GM19397 (cell line): ENCODE results near the gene PARG.
A peak's percentile ranks its signal among the peaks of the same experiment; 100 is the strongest.
"Not testable (repeated sequence)": the region's sequence is repeated elsewhere in the genome, so short reads cannot be mapped to it uniquely, and the experiment has no call there.

Source experiments
- ATAC-seq: cut with Tn5 transposase; IDR thresholded peaks from one replicate; pipeline ENCODE4 v1.9.1; 2021; ENCODE audit warnings: mild to moderate bottlenecking, moderate library complexity; ENCODE audit not compliant: unreplicated experiment

PARG gene

DNA sequence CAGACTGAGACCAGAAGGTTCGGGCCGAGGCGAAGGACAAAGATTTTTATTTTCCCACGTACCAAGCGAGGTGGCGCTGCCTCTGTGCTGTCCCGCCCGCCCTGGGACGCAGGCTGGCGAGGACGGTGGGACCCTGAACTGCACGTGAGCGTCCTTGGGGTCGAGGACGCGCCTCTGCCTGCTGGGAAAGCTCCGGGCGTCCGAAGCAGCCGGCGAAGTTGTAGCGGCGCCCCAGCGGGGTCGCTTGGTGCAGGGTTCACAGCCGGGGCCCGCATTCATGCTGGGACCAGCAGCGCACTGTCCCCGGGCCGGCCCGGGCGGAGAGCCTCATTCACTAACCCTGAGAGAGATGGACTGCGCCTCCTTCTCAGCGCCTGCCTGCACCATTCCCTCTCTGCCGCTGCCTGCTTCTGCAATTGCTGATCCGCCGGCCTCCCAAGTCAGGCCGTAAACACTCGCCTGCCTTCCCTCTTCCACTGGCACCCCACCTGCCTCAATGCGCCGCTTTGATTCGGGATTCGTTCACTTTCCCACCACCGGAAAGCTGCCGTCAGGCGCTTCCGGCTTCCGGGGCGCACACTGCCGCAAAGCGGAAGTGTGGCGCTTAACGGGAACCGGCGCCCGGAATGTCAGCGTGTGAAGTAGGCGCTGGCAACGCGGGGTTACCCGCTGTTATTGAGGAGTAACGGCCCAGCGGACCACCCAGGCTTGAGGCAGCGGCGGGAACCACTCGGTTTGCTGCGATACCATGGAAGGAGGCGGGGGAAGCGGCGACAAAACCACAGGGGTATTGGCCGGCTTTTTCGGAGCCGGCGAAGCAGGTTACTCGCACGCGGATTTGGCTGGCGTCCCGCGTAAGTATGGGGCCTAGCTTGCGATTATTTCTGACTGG, at the start of gene PARG, which contains the start of gene TIMM23B:
Gene PARG, minus strand, starts transcription at position 581 of the 892 bp plus-strand sequence. Its CDS starts 302 bp downstream, at position 279.
Gene TIMM23B, plus strand, starts transcription at position 607 of the 892 bp plus-strand sequence. Its CDS starts 142 bp downstream, at position 749.
- ATAC-seq, result peak; percentile 73

DNA sequence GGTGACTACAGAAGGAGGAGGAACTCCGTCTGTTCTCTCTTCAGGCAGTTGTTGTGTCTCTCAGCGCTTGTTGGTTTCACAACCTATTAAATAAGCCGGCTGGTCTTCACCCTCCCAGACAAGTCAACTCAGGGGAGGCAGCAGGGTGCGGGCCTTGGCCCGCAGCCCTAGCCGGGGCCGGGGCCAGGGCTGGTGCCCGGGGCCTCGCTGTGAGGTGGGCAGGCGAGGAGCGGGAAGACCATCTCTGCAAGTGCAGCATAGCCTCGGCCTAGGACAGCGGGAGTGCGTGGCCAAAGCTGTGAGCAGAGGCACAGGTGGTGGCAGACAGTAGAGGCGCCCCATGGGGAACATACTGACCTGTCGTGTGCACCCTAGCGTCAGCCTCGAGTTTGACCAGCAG, 46.5 kb upstream of the PARG start, which contains the start of gene AGAP6:
Gene AGAP6, plus strand, starts transcription at position 31 of the 400 bp plus-strand sequence. Its CDS starts 310 bp downstream, at position 341.
- not testable (repeated sequence) for ATAC-seq

DNA sequence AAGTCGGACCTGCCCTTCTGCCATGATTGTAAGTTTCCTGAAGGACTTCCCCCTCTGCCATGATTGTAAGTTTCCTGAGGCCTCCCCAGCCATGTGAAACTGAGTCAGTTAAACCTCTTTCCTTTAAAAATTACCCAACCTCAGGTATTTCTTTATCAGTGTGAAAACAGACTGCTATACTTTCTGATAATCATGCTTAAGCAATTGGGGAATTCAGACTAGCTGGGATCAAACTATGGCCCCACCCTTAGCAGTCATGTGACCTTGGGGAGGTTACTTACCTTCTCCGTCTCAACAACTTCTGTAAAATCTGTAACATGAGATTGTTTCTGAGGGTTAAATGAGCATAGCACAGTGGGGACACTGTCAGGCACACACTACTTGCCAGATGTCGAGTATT, 45.4 kb upstream of the PARG start:
- ATAC-seq, result not testable (repeated sequence)

DNA sequence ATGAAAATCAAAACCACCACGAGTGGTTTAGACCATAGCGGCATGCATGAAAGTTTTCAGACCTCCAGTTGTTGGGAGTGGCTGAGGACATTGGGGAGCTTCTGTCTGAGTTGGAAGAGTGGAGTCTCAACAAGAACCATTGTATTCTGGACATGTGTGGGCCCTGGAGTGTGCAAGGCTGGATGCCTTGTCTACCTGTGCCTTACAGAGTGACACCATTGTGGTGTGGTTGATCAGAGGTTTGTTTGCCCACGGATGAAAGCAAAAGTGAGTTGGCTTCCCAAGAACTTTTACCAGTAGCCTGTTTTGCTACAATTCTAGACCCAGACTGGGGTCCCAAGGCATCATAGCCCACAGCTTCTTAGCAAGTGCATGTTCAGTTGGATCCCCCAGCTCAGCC, 35.9 kb upstream of the PARG start:
- ATAC-seq, result not testable (repeated sequence)

DNA sequence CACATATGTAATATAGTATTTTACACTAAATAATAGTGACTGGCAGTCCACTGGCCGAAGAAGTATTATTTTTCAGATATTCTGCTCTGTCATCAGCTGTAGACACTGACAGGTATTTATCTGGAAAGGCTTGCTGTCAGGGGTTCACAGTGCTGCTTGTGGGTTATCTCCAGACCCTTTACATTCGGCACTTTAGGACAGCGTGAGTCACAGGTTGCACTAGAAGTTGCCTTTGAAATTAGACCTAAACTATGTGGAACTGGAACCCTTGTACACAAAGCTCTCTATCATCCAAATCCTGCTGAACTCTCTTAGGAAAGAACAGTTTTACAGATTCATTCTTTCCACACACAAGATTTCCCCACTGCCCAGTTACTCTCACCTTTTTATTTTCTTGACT, 30.3 kb upstream of the PARG start:
- ATAC-seq, result not testable (repeated sequence)

GRCh38 chr10:49971466-49971865, 29.6 kb upstream of the PARG start:
- not testable (repeated sequence) for ATAC-seq

GRCh38 chr10:49970331-49970857, 28.6 kb upstream of the PARG start:
- ATAC-seq, result not testable (repeated sequence)

- not testable (repeated sequence) for ATAC-seq
These were observed 11.3 kb upstream of the PARG start for GRCh38 chr10:49953122-49953521.

DNA sequence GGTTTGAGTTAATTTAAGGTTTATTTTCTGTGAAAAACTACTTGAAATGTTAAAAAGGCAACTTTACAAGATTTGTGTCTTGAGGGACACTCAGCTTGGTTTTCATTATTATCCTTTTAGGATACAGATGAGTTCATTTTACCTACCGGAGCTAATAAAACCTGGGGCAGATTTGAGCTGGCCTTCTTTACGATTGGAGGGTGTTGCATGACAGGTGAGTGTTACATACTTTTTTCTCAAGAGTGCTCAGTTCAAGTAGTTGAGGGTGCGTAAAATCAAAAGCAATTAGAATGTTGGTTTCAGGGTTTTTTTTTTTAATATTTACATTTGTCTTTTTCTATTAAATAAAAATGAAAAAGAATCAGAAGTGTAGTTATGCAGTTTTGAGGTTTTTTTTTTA, 10.2 kb upstream of the PARG start:
- not testable (repeated sequence) for ATAC-seq

- ATAC-seq, result not testable (repeated sequence)
These were observed 6.9 kb upstream of the PARG start for GRCh38 chr10:49948737-49949136.

DNA sequence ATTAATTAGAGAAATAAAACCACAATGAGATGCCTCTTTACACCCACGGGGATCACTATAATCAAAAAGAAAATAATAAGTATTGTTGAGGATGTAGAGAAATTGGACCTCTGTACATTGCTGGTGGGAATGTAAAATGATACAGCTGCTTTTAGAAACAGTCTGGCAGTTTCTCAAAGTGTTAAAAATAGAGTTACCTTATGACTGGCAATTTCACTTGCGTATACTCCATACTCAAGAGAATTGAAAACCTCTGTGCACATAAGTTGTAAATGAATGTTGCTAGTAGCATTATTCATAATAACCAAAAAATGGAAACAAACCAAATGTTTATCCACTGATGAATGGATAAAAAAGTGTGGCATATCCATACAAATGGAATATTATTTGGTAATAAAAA, 6.3 kb upstream of the PARG start:
- ATAC-seq, result not testable (repeated sequence)

- not testable (repeated sequence) for ATAC-seq
These were observed 1.8 kb upstream of the PARG start for GRCh38 chr10:49943607-49944006.

GRCh38 chr10:49942339-49942705, 495 bp upstream of the PARG start:
- ATAC-seq, result not testable (repeated sequence)

- not testable (repeated sequence) for ATAC-seq
These were observed 9.7 kb downstream of the PARG start for GRCh38 chr10:49931959-49932728.

- ATAC-seq, result not testable (repeated sequence)
These were observed 10.6 kb downstream of the PARG start for GRCh38 chr10:49931276-49931675.

- not testable (repeated sequence) for ATAC-seq
These were observed 18.3 kb downstream of the PARG start for GRCh38 chr10:49923572-49923971.

DNA sequence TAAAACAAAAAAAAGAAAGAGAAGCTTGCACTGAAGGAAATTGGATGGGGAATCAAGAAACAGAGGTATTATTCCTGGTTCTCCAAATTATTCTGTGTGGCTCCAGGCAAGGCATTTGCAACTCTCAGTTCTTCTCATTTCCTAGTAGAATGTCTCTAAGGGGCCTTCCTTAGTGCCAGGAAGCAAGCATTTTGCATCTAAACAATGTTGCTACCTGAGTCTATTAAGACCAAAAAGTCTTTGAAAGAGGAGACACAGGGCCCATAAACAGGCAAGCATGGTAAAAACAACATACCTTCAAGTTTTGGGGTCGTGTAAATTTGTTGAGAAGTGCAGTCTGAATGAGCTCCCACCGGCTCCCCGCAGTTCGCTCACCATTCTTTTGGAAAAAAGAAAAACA, 19.8 kb downstream of the PARG start:
- ATAC-seq, result not testable (repeated sequence)

GRCh38 chr10:49917927-49918326, 23.9 kb downstream of the PARG start:
- ATAC-seq, result not testable (repeated sequence)

DNA sequence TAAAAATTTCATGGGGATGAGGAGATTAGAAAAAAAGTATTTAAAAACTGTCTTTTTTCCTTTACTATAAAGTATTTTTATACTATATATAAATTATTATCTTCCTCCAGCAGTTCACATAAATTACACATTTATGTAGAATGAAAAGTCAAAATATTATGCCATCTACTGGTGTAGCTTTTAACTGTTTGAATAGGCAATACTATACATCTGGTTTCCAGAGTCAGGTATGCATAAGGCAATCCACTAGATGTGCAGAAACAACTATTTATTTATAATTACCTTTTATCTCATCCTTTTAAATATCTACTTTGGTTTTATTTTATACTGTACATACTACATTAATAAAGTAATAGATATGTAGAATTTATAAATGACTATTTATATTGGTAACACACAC, 25.4 kb downstream of the PARG start:
- not testable (repeated sequence) for ATAC-seq

- not testable (repeated sequence) for ATAC-seq
These were observed 31.5 kb downstream of the PARG start for GRCh38 chr10:49910295-49910694.
